AG10803 (cell line): ENCODE data around the gene CD109.
A peak's percentile ranks its signal among the peaks of the same experiment; 100 is the strongest.

Experiments used
- DNase-seq: peaks from one replicate; pipeline ENCODE4 v3.0.0; 2010; ENCODE audit warnings: low read depth
- H3K4me3 ChIP-seq: 2 replicates; pipeline ENCODE4 v1.5.1; 2011; ENCODE audit warnings: mild to moderate bottlenecking, low read length, control low read depth
- TF ChIP-seq, protein P1 (sequence below): conservative IDR thresholded peaks from 2 replicates; pipeline ENCODE4 v1.5.1; 2011; ENCODE audit warnings: mild to moderate bottlenecking, low read length, control low read depth, inconsistent platforms

Gene CD109

DNA sequence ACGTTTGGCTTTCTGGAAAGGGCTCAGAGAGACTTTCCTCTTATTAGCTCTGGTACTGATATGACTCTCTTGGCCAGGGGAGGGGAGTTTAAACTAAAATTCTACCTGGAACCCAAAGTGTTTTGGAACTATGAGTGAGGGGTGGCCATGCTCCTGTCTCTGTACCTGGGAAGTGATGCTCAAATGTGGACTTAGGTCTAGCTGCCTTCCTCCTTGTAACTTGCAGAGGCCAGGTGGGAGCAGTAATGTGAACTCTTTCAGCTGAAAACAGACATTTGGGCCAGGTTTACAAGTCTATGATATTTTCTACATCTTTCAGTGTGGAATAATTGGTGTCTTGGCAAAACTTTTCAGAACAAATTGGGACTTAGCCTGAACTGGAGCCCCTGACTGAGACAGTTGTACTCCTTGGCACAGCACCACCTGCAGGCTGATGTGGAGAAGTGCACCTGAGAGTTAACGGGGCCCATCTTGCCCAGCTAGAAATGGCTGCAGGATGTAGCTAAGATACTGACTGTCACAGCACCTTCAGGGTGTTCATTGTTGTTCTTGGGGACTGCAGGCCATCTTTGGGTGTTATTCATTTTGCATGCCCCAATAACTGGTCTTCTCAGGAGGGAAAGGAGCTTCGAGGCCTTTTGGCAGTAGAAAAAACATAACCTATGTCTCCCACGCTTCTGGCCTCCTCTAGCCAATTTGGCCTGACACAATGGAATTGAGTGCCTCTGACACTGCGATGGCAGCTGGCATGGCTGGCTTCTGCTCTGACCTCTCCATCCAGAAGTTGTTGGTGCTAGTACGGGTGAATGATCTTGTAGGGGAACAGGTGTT lies 37.1 kb downstream of the CD109 start:
- TF ChIP-seq, protein P1, sequence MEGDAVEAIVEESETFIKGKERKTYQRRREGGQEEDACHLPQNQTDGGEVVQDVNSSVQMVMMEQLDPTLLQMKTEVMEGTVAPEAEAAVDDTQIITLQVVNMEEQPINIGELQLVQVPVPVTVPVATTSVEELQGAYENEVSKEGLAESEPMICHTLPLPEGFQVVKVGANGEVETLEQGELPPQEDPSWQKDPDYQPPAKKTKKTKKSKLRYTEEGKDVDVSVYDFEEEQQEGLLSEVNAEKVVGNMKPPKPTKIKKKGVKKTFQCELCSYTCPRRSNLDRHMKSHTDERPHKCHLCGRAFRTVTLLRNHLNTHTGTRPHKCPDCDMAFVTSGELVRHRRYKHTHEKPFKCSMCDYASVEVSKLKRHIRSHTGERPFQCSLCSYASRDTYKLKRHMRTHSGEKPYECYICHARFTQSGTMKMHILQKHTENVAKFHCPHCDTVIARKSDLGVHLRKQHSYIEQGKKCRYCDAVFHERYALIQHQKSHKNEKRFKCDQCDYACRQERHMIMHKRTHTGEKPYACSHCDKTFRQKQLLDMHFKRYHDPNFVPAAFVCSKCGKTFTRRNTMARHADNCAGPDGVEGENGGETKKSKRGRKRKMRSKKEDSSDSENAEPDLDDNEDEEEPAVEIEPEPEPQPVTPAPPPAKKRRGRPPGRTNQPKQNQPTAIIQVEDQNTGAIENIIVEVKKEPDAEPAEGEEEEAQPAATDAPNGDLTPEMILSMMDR, result peak; percentile 97
- DNase-seq, result peak; percentile 76

DNA sequence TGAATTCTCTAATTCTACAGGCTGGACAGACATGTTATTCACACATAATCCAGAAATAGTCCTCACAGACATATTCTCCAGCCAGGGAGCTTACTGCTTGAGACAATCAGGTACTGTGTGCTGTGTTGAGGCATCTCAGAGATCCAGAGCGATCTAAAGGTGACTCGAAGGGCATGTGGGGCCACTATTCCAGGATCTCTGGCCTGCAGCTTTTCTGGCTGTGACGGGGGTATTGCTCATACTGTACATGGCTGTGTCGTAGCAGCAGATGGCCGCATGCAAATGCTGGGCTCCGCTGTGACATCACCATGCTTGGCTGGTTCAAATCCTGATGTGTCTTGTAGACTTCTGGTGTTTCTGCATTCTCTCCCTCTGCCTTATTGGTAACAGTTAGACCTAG lies 37.8 kb downstream of the CD109 start:
- TF ChIP-seq, protein P1, result no peak
- DNase-seq, result no peak

More for the DNA sequence above, 37.1 kb downstream of the CD109 start:
- H3K4me3 ChIP-seq, result no peak overlapping the region

DNA sequence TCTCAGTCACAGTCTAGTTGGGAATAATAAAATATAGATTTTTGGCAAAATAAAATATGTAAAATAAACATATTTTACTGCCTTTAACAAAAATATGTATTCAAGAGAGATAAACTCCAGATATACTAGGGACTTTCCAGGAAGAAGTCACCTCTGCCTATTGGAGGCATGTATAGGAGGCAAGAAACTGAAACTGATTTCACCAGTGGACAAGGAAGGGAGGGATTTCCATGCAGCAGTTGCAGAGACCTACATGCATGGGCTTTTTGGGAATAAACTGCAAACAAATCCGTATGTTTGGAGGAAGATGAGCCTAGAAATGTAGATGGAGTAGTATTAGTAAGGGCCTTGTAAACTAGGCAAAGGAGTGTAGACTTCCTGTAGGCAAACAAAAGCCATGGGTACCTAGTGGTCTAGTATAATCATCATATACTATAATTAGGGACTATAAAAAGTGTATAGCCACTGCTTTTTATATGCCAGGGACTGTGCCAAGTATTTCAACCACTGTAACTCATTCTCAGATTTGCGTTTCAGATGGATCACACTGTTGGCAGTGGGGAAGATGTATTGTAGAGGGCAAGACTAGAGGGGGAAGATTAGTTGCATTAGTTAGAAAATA lies 38.9 kb downstream of the CD109 start:
- H3K4me3 ChIP-seq, result no peak overlapping the region
- TF ChIP-seq, protein P1, result no peak
- DNase-seq, result no peak

More for the DNA sequence above, 37.8 kb downstream of the CD109 start:
- no peak overlapping the region for H3K4me3 ChIP-seq

DNA sequence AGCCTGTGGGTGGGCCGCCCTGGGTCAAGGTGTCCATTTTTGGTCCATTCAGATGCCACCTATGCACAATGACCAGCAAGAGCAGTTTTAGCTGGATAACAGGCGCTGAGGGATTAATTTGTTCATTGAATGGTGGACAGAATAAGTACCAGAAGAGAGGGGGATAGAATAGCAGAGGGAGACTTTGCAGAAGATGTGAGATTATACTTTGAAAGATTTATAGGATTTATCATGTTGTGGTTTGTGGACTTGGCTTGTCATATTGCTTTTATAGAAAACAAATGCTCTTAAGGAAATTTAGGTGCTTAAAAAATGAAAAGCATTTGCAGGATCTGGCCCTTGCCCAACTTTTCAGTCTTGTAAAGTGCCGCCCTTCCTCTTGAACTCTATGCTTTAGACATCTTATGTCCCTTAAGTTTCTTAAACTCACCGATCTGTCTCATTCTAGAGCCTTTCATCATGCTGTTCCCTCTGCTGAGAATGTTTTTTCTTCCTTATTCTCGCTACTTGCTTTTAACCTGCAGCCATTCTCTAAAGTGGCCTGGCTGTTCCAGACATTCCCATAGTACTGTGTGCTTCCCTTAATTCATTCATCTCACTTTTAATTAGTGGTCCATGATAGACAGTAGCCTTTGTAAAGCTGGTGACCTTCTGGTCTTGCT lies 42.5 kb downstream of the CD109 start:
- TF ChIP-seq, protein P1, result no peak
- no peak overlapping the region for H3K4me3 ChIP-seq

DNA sequence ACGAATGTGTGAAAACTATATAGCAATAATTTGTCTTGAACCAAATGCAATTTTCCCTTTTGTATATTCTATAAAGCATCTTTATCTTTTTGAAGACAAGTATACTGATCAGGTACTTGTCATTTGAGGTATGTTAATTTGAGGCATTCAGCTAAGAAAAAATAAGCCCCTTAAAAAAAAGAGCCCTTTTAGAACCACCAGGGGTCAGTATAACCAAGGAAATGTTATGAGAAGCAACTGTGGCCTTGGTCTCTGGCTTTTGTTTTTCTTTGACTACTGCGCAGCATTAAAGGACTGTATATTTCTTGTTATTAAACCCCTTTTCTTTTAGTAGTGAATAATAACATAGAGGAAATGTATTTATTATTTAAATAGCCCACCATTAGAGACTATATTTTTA lies 43.1 kb downstream of the CD109 start:
- peak; percentile 74 for DNase-seq
- TF ChIP-seq, protein P1, result peak; percentile 77
- H3K4me3 ChIP-seq, result no peak overlapping the region

More for the DNA sequence above, 42.5 kb downstream of the CD109 start:
- DNase-seq, result peak; percentile 26

DNA sequence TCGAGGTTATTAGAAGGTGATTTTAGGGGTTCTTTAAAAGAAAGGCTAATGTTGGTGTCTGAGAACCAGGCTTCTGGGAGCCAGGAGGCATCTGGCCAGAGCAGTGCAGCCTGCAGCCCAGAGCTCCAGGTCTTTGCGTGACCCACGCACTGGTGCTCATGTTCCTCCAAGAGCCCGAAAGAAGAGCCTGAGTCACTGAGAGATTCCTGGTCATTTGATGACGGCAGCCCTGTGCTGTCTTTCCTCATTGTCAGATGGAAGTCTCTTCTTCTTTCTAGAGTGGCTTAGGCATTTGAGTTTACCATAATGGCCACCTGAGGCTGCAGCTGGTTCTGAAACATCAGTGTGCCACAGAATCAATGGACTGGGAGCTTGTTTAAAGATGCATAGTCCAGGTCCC lies 46.4 kb downstream of the CD109 start:
- no peak for DNase-seq
- TF ChIP-seq, protein P1, result no peak
- no peak overlapping the region for H3K4me3 ChIP-seq
